ENCODE measurements around the gene NME5. TPM values are rescaled to one million over a fixed set of nuclear protein-coding genes. Genes with fewer than 3 reads are reported as not detected.

Gene NME5
- total RNA-seq = 1 to 10 TPM; 1.0 to 3.8 TPM

GRCh38 chr5:138138949-138139780 is at the start of gene NME5:
Gene NME5 (minus strand): TSS chr5:138139428. CDS start chr5:138138780, 648 bp downstream.
- DNase-seq (ENCODE audit: low spot score) = no peak
- H3K27me3 ChIP-seq = no peaks in the 10 kb centered on the region
- H3K27ac ChIP-seq = no peak within 1 kb of the TSS
- H3K4me3 ChIP-seq = peak within 1 kb of the TSS; percentile 61 to 66
- no peaks in the 10 kb centered on the region for H3K9me3 ChIP-seq
- TF ChIP-seq CTCF (IDR thresholded peaks at IDR 0.05) = no peak
- peaks cover 0 to 9% of the 10 kb centered on the region in 2 donors for H3K4me1 ChIP-seq
- H3K36me3 ChIP-seq = no peaks in the 10 kb centered on the region

GRCh38 chr5:138188626-138189025 is 49.4 kb upstream of the NME5 start:
- H3K36me3 ChIP-seq = peaks cover 61% of the 10 kb centered on the region
- H3K4me3 ChIP-seq = no peak overlapping the region
- no peak overlapping the region for H3K27ac ChIP-seq
- no peak for TF ChIP-seq CTCF (IDR thresholded peaks at IDR 0.05)
- H3K4me1 ChIP-seq = no peaks in the 10 kb centered on the region
- H3K27me3 ChIP-seq = no peaks in the 10 kb centered on the region
- no peak for DNase-seq (ENCODE audit: low spot score)
- no peaks in the 10 kb centered on the region for H3K9me3 ChIP-seq

- Histone ChIP-seq H3K9me3 (no peaks in the 10 kb centered on the region), H3K27ac (no peak overlapping the region), H3K4me3 (no peak overlapping the region), H3K4me1 (no peaks in the 10 kb centered on the region), H3K27me3 (no peaks in the 10 kb centered on the region), H3K36me3 (peaks cover 37% of the 10 kb centered on the region)
- TF ChIP-seq CTCF (IDR thresholded peaks at IDR 0.05) = no peak
- no peak for DNase-seq (ENCODE audit: low spot score)
Observed at GRCh38 chr5:138186002-138186447, 46.8 kb upstream of the NME5 start.

GRCh38 chr5:138182808-138183207 is 43.6 kb upstream of the NME5 start:
- H3K27ac ChIP-seq = no peak overlapping the region
- H3K36me3 ChIP-seq = peaks cover 18% of the 10 kb centered on the region
- TF ChIP-seq CTCF (IDR thresholded peaks at IDR 0.05) = no peak

GRCh38 chr5:138180841-138181240 is 41.6 kb upstream of the NME5 start:
- Histone ChIP-seq H3K9me3 (no peaks in the 10 kb centered on the region), H3K27ac (no peak overlapping the region), H3K36me3 (peaks cover 4% of the 10 kb centered on the region), H3K4me1 (peaks cover 0 to 19% of the 10 kb centered on the region in 2 donors), H3K4me3 (no peak overlapping the region), H3K27me3 (no peaks in the 10 kb centered on the region)
- no peak for DNase-seq (ENCODE audit: low spot score)
- no peak for TF ChIP-seq CTCF (IDR thresholded peaks at IDR 0.05)

More at GRCh38 chr5:138182808-138183207, 43.6 kb upstream of the NME5 start:
- Histone ChIP-seq H3K27me3 (no peaks in the 10 kb centered on the region), H3K4me3 (no peak overlapping the region), H3K9me3 (no peaks in the 10 kb centered on the region), H3K4me1 (peaks cover 0 to 8% of the 10 kb centered on the region in 2 donors)
- DNase-seq (ENCODE audit: low spot score) = no peak

All from right atrium auricular region (tissue), 2 donors.